Measurements from ENCODE around the gene PGRMC2.
"Not testable (repeated sequence)": the region's sequence is repeated elsewhere in the genome, so short reads cannot be mapped to it uniquely, and the experiment has no call there.

The PGRMC2 gene

DNA sequence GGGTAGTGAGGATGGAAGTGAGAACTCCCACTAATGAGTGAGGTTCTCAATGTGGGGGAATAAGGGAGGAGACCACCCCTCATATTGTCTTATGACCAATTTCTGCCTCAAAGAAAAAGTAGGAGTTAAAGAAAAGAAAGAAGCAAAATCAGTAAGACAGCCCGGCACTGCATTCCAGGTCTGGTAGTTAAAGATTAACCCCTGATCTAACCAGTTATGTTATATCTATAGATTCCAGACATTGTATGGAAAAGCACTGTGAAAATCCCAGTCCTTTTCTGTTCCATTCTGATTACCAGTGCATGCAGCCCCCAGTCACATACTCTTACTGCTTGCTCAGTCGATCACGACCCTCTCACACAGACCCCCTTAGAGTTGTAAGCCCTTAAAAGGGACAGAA, 20.4 kb downstream of the PGRMC2 start:
- DNase-seq (ENCODE audit: low read depth), result not testable (repeated sequence)

GRCh38 chr4:128265550-128265949, 22.1 kb downstream of the PGRMC2 start:
- DNase-seq (ENCODE audit: low read depth), result not testable (repeated sequence)

DNA sequence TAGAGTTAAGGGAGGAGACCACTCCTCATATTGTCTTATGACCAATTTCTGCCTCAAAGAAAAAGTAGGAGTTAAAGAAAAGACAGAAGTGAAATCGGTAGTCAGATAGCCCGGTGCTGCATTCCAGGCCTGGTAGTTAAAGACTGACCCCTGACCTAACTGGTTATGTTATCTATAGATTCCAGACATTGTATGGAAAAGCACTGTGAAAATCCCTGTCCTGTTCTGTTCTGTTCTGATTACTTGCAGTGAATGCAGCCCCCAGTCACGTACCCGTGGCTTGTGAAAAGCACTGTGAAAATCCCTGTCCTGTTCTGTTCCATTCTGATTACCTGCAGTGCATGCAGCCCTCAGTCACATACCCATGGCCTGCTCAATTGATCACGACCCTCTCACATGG, 27.7 kb downstream of the PGRMC2 start:
- DNase-seq (ENCODE audit: low read depth), result not testable (repeated sequence)

DNA sequence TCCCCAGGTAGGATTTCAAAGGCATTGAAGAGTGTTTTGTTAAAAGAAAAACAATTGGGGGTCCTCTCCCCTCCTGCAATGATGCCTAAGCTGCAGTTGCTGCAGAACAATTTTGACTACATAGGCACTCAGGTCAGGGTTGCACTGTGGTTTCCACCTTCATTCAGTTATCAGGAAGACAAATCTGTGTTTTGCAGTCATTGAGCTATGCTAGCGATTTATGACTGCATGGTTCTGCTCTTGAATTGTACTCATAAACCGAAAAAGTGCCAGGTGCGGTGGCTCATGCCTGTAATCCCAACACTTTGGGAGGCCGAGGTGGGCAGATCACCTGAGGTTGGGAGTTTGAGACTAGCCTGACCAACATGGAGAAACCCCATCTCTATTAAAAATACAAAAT, 29.4 kb downstream of the PGRMC2 start:
- not testable (repeated sequence) for DNase-seq (ENCODE audit: low read depth)

- no peak for DNase-seq (ENCODE audit: low read depth)
Measured at GRCh38 chr4:128256539-128256938, 31.1 kb downstream of the PGRMC2 start.

- no peak for DNase-seq (ENCODE audit: low read depth)
Measured at GRCh38 chr4:128255906-128256305, 31.7 kb downstream of the PGRMC2 start.

GRCh38 chr4:128249787-128250668, 37.6 kb downstream of the PGRMC2 start:
- no peak for DNase-seq (ENCODE audit: low read depth)

- DNase-seq (ENCODE audit: low read depth), result no peak
Measured at GRCh38 chr4:128247906-128248305, 39.7 kb downstream of the PGRMC2 start.

DNA sequence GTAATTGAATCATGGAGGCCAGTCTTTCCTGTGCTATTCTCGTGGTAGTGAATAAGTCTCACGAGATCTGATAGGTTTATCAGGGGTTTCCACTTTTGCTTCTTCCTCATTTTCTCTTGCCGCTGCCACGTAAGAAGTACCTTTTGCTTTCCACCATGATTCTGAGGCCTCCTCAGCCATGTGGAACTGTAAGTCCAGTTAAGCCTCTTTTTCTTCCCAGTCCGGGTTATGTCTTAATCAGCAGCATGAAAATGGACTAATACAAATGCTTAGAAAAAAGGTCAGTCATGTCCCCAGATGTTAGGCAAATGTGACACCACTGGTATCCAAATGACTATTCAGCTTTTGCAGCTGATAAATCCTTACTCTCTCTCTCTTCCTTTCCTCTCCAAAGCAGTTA, 42.2 kb downstream of the PGRMC2 start:
- DNase-seq (ENCODE audit: low read depth), result not testable (repeated sequence)

DNA sequence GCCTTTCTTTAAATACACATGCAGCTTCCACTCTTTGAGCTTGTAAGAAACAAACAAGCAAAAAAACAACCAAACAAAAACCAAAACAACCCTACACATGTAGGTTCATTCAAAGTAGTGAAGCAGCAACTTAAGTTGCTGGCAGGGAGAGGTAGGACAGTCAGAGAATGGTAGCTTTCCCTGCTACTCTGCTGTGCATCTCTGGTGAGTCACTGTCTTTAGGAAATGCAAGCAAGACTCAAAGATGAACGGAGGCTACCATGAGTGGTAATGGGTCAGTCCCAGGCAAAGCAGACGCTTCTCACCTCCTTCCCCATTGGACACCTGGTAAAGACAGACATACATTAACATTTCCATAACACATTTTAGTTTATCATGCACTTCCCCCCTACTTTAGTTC, 43.2 kb downstream of the PGRMC2 start:
- DNase-seq (ENCODE audit: low read depth), result no peak

GRCh38 chr4:128242601-128243000, 45.0 kb downstream of the PGRMC2 start:
- DNase-seq (ENCODE audit: low read depth), result no peak

GRCh38 chr4:128241981-128242380, 45.6 kb downstream of the PGRMC2 start:
- DNase-seq (ENCODE audit: low read depth), result no peak

DNA sequence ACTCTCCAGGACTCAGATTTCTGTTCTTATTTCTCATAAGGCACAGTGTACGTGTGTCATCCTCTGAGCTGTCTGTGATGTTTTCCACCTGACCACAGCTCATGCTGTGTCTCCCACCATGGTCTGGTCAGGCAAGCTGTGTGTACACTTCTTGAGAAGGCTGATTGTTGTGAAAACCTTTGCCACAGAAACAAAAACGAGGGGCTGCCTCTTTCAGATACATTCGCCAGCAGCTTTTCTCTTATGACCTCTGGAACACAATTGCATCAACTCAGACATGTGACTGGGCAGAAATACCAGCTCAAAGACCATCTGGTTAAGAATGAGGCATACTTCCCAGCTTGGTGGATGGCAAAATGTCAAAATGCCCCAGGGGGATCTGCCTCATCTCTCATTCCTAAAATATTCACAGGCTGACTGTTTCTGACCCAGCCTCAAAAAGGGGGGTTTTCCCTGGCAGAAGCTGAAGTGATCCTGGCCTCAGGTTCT, 46.1 kb downstream of the PGRMC2 start:
- DNase-seq (ENCODE audit: low read depth), result no peak

- DNase-seq (ENCODE audit: low read depth), result no peak
Measured at GRCh38 chr4:128241019-128241418, 46.6 kb downstream of the PGRMC2 start.

DNA sequence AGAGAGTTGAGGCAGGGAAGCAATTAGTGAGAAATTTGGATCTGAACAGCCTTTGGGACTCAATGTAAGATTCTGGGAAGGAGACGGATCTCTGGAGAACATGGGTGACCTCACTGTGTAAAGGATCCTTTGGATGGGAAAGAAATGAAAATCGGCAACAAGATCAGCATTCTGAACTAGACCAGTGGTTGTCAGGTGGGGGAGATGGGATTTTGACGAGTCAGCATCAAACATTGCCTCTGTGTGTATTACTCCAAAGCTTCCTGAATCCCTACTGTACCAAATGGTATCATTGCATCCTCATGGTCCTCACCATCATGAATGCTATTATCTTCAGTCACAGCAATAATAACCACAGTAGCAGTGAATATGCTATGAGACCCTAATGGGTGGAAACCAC, 52.8 kb downstream of the PGRMC2 start:
- DNase-seq (ENCODE audit: low read depth), result no peak

GRCh38 chr4:128232719-128233118, 54.9 kb downstream of the PGRMC2 start:
- no peak for DNase-seq (ENCODE audit: low read depth)

GRCh38 chr4:128228845-128229795, 58.5 kb downstream of the PGRMC2 start:
- DNase-seq (ENCODE audit: low read depth), result no peak

DNA sequence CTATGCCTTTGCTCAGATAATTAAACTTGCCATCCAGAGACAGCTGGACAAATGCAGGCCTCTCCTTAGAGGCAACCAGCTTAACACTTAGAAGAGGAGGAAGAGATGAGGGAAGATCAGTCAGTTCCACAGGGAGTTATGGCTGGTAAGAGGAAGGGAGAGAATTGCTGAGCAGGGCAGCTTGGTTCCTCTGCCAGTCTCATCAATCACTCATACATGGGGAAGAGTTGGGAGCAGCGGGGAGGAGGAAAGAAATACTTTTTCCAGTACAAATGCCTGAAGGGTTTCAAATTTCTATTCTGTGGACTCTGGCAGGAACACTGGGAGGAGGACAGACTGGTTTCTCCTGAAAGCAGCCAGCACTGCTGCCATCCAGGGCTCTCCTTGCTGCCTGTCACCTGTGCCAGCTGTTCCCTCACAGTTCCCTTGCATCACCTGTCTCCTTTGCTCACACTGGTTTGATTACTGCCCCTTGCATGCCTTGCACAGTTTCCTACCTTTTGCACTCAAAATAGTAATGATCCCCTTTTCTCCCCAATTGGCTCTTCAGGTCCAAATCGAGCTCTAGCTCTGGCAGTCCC, 59.5 kb downstream of the PGRMC2 start:
- no peak for DNase-seq (ENCODE audit: low read depth)

DNA sequence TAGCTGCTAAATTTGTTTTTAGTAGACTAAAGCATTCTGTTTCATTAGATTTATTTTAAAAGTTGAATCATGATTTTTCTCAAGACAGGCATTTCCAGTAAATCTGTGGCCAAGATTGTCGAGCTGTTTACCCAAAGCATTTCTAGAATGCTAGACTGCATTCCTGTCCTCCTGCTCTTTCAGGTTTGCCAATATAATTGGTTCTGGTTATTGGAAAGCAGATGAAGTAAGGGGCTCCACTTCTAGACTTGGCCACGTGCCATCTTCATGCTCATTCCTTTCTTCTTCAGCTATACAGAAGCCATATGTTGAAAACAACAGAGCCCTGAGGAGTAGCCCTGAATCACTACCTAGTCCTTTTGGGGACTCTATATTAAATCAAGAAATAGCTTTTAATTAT, 62.5 kb downstream of the PGRMC2 start:
- DNase-seq (ENCODE audit: low read depth), result no peak

- no peak for DNase-seq (ENCODE audit: low read depth)
Measured at GRCh38 chr4:128221586-128221985, 66.0 kb downstream of the PGRMC2 start.

DNA sequence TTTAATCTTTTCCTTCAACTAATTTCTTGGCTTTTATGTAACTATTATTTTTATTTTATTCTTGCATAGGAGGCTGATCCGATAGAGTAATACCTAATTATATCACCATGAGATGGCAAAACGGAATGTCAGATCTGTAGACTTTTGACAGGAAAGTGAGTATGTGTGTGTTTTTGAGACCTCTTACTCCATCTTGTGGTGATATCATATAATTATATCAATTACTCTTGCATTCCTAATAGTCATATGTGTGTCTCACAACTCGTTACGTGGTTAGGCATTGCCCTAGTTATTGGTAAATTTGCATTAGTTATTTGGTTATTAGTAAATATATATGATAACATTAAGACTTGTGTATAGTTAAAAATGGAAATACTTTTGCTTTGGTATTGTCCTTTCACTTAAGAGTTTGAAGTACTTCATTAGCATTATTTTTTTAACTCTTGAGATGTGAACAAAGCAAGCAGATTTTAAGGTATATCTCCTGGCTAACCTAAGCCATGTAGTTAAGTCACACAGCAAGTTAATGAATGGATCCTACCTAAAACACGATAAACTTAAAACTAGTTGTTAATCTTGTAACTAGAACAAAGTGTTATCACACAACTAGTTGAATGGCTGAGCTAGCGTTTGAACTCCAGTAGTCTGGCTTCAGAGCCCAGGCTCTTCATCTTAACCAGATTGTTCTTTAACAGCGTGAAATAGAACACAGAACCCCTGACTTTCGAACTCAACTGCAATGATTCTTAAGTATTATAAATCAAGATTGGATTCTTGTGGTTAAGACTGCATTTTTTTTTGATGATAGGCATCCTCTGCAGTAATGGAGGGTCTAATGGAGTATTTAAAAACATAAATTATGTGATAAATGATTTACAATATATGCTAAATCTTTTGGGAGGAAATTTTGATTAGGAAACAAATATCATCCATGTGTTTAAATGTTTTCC, 67.1 kb downstream of the PGRMC2 start:
- DNase-seq (ENCODE audit: low read depth), result no peak
